Bronchial epithelial cell (primary cell): ENCODE data around the gene RNF20. TPM values are rescaled to one million over a fixed set of nuclear protein-coding genes. Genes with fewer than 3 reads are reported as not detected.
A peak's percentile ranks its signal among the peaks of the same experiment; 100 is the strongest.

Experiments
- DNase-seq: peaks from one replicate; pipeline ENCODE4 v3.0.0-alpha.2; 2010; ENCODE audit warnings: low read depth
- FAIRE-seq: peaks from 2 replicates; lab custom pipeline; 2011; peaks lifted over from hg19 to GRCh38; lab: Jason Lieb, UNC
- H3K27me3 ChIP-seq: 2 replicates; pipeline ENCODE4 v1.5.1; 2011; ENCODE audit warnings: low read length; ENCODE audit not compliant: control insufficient read depth, insufficient read depth
- H3K36me3 ChIP-seq: 2 replicates; pipeline ENCODE4 v1.5.1; 2011; ENCODE audit warnings: low read length; ENCODE audit not compliant: control insufficient read depth, insufficient read depth
- H3K4me3 ChIP-seq: 2 replicates; pipeline ENCODE4 v1.5.1; 2011; ENCODE audit warnings: mild to moderate bottlenecking, low read depth, low read length, control low read depth
- total RNA-seq: library from RNA; depleted of rRNA; stranded (reverse); fragments of >200 nt; gene quantifications from 2 replicates; pipeline ENCODE4 v1.2.1, GENCODE V29; 2014
- TF ChIP-seq, protein P1 (sequence below): IDR thresholded peaks from 2 replicates; pipeline ENCODE4 v1.5.1; 2011; ENCODE audit warnings: mild to moderate bottlenecking, moderate library complexity, low read length, control low read depth, inconsistent platforms; ENCODE audit not compliant: insufficient read depth, severe bottlenecking

RNF20 gene
- total RNA-seq = 37.6 and 56.3 TPM in 2 replicates

DNA sequence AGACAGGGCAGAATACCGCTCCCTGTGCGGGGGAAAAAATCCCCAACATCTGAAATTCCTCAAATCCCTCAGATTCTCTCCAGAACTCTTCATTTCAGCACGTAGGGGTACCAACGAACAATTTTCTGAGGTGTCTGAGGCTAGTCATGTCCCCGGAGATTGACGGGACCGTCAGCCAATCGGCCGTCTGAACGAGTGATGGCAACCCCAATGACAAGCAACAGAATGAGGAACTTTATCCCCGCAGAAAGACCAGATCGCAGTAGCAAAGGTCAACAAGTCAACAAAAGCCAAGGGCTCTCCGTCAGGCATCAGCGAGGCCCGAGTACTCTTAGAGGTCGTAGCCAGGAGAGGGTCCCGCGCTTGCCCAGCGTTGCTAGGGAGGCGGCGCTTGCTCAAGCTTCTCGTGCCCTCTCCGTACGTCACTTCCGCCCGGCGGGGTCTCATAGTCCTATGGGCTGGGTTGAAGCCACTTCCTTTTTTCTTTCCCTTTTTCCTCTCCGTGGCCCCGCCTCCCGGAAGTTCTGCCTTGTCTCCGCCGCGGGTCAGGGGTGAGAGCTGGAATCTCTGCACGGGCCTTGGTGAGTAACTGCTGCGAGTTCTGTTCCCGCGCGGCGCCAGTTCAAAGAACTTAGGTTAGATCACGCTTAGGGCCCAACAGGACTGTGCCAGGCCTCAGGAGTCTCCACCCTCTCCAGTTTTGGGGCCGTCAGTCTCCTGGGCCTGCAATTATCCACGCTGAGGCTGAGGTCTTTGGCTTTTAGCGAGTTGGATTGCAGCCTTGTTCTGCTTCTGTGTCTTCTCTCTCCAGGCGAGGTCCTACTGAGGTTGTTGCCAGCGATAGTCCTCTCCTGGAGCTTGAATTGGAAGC, at the start of gene RNF20:
Gene RNF20 (plus strand): TSS at position 520 of the 871 bp plus-strand sequence. CDS start 1,571 bp downstream, outside the sequence.
- peaks cover 4% of the 10 kb centered on the region for H3K36me3 ChIP-seq
- no peaks in the 10 kb centered on the region for H3K27me3 ChIP-seq
- DNase-seq (peak; percentile 94), FAIRE-seq (no peak)
- H3K4me3 ChIP-seq = peak within 1 kb of the TSS; percentile 68
- TF ChIP-seq, protein P1, sequence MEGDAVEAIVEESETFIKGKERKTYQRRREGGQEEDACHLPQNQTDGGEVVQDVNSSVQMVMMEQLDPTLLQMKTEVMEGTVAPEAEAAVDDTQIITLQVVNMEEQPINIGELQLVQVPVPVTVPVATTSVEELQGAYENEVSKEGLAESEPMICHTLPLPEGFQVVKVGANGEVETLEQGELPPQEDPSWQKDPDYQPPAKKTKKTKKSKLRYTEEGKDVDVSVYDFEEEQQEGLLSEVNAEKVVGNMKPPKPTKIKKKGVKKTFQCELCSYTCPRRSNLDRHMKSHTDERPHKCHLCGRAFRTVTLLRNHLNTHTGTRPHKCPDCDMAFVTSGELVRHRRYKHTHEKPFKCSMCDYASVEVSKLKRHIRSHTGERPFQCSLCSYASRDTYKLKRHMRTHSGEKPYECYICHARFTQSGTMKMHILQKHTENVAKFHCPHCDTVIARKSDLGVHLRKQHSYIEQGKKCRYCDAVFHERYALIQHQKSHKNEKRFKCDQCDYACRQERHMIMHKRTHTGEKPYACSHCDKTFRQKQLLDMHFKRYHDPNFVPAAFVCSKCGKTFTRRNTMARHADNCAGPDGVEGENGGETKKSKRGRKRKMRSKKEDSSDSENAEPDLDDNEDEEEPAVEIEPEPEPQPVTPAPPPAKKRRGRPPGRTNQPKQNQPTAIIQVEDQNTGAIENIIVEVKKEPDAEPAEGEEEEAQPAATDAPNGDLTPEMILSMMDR = no peak

DNA sequence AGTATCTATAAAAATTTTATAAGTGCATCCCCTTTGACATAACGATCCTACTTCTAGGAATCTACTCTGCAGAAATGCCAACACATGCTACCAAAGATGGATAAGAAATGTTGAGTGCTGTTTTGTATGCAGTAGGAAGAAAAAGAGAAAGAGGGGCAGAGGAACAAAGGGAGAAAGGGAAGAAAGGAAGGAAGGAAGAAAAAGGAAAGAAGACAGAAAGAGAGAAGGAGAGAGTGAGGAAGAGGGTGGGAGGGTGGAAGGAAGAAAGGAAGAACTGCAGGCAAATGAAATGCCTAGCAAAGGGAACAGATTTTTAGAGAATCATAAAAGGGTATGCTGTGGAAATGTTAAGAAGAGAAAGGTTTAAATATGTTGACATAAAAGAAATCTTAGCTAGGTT, 49.6 kb upstream of the RNF20 start:
- TF ChIP-seq, protein P1 = no peak
- Histone ChIP-seq H3K36me3 (no peaks in the 10 kb centered on the region), H3K4me3 (no peak overlapping the region), H3K27me3 (no peaks in the 10 kb centered on the region)
- FAIRE-seq = no peak
- DNase-seq = no peak

DNA sequence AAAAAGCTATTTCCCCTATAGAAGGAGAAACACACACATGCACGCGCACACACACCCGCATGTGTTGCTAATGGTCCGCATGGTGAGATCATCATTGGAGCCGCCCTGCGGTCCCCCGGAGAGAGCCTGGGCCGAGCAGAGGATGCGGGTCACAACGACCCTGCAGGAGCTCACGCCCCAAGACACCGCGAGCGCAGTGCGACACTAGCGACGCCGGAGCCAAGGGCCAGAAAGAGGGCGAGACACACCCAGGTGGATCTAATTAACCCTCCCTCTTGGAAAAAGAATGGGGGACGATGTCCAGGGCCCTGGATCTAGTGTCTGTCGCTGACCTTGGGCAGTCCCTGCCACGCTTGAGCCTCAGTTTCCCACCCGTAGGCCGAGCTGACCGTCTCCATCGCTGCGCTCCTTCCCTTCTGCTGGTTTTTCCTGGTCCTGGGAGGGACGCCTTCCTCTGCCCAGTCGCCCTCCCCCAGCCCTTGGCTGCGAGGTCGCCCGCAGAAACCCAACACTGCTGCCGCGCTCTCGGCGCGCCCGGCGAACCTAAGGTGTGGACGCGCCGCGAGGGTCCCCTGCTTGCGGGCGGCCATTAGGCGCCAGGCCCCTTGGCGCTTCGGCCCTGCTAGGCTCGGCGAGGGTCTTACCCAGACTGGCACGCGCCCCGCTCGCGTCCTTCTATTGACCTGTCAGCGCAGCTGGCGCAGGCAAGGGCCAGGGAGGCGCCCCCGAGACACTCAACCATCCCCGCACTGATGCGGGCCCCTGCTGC, 47.5 kb upstream of the RNF20 start:
- Histone ChIP-seq H3K27me3 (no peaks in the 10 kb centered on the region), H3K4me3 (peak overlapping the region; percentile 89), H3K36me3 (no peaks in the 10 kb centered on the region)
- FAIRE-seq = no peak
- DNase-seq = peak; percentile 28
- TF ChIP-seq, protein P1 = no peak

GRCh38 chr9:101486693-101487442, 46.8 kb upstream of the RNF20 start:
- TF ChIP-seq, protein P1 = peak; percentile 18
- H3K27me3 ChIP-seq = no peaks in the 10 kb centered on the region
- H3K4me3 ChIP-seq = peak overlapping the region; percentile 89
- DNase-seq (peak; percentile 59), FAIRE-seq (no peak)
- no peaks in the 10 kb centered on the region for H3K36me3 ChIP-seq

DNA sequence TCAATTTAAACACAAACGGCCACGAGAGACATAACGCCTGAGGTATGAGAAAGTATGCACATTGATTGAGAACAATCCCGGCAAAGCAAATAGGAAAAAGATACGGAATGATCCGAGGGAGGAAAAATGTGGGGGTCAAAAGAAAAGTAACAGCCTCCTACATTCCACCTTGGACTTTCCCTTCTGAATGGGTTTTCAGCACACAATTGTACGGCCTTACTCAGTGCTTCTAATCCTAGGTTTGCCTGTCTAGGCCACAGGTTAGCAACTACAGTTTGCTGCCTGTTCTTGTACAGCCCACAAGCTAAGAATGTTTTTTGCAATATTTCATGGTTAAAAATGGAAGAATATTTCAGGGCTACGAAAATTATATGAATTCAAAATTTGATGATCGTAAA, 46.2 kb upstream of the RNF20 start:
- FAIRE-seq (peak; percentile 58), DNase-seq (no peak)
- TF ChIP-seq, protein P1 = no peak
- H3K36me3 ChIP-seq = no peaks in the 10 kb centered on the region
- no peaks in the 10 kb centered on the region for H3K27me3 ChIP-seq
- peak overlapping the region; percentile 89 for H3K4me3 ChIP-seq
